Stimulated activated CD4-positive, alpha-beta T cell treated with anti-CD3 and anti-CD28 coated beads, Interleukin-1b, Interleukin-23, amount 100 ng/mL, for 1 hour (primary cell): ENCODE data around the gene NALF2.
A peak's percentile ranks its signal among the peaks of the same experiment; 100 is the strongest.

Source experiments
- DNase-seq, 2 donors: peaks; one replicate each; pipeline ENCODE4 v3.0.0-alpha.2; 2020; ENCODE audit warnings: low read depth in 2 of 2

The NALF2 gene

GRCh38 chrX:69503782-69504625 is at the start of gene NALF2:
Gene NALF2 (plus strand): TSS chrX:69504326. CDS start chrX:69505283, 957 bp downstream.
- DNase-seq: peak in 1 of 2 donors; percentile 5

DNA sequence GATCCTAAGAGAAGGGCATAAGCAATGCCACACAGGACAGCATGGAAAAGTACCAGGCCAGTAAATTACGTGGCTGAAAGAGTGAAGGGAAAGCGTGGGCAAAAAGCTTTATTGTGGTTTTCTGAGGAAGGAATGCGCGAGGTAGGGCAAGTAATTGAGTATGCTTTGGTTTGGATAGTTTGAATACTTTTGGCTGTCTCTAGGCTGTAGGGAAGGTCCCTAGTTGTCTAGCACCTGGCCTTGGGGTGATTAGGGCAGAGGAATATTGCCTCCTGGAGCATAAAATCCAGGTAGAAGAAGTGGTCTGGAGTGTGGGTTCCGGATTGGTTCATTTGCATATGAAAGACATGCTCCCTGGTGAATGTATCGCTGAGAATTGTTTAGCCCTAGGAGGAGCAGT is 46.4 kb upstream of the NALF2 start:
- no peak for DNase-seq

DNA sequence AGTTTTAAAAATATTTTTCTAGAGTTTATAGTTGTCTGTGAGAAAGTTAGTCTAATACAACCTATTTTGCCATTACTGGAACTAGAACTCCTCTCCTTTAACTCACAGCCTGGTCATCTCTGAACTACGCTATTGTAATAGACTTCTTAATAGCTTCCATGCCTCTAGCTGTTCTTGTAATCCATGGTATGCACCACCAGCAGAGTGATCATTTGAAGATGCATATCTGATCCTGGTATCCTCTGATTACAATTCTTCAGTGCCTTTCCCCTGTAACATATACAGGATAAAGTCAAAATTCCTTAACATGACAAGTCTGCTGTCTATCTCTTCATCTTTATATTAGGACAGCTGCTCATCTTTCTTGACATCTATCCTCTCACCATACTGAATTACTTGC is 37.6 kb upstream of the NALF2 start:
- DNase-seq: no peak

GRCh38 chrX:69469975-69470374 is 34.2 kb upstream of the NALF2 start:
- no peak for DNase-seq

DNA sequence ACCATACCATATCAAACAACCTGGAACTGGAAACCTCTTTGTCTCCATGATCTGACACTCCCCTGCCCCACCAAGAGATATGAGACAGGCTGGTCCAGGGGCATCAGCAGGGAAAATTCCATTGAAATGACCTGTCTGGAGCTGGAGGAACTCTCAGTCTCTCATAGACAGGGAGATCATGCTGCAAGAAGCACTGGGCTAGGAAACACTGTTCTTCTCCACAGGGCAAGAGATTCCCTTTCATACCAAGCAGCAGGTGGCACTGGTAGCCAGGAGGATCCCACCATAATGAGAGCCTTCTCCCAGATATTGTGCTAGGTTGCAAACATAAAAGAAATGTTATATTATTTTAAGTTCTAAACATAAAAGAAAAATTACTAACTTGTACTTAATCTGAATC is 14.5 kb upstream of the NALF2 start:
- no peak for DNase-seq

DNA sequence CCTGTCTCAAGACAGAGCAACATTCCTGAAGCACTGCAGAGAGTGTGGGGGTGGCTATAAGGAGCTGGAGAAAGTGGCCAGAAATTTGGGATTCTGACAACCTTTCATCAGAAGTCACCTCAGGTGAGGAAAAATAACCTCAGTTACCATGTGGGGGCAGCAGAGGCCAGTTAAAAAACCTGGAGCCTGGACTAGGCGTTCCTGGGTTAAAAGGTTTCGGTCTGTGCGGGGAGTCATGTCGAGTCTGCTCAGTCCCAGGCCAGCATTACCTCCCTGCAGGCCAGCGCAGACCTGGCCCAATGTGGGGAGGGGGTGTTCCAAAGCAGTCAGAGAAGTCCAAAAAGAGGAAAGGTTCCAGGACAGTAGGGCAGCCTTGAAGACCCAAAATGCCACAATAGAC is 10.9 kb upstream of the NALF2 start:
- DNase-seq: peak in 1 of 2 donors; percentile 7

DNA sequence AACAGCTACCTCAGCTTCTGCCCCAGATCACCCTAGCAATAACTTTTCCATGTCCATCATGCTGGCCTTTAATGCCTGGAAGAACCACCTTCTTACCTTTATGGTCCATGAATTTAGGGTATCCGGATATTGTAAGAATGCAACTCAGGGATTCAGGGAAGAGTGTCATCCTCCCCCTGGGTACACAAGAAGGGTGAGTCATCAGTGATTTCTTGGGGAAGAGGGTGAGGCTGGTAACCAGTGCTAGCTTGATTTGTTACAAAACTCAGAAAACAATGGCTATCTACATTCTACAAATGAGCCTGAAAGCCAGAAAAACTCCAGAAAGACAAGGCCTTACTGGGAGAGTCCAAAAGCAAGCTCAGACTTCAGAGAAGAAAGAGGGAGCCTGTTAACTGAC is 10.4 kb upstream of the NALF2 start:
- DNase-seq: no peak

- no peak for DNase-seq
These were observed 7.9 kb upstream of the NALF2 start for GRCh38 chrX:69496183-69496582.

DNA sequence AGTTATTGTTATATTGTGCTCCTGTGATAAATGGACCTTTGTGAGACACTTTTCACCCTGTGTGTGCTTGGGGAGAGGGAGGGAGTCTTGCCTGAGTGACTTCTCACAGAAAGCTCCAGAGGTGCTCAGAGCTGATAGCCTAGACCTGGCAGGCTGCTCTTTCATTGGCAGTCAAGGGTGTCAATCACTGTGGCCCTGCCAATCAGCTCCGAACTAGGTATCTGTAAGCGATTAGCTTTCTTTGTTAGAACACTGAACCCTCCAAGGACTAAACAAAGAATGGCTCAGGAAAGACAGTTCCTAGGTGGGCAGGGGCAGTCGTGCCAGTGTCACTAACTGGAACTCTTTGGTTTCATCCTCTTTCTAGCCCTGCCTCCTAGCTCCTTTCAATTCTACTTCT is 2.7 kb upstream of the NALF2 start:
- DNase-seq: no peak

DNA sequence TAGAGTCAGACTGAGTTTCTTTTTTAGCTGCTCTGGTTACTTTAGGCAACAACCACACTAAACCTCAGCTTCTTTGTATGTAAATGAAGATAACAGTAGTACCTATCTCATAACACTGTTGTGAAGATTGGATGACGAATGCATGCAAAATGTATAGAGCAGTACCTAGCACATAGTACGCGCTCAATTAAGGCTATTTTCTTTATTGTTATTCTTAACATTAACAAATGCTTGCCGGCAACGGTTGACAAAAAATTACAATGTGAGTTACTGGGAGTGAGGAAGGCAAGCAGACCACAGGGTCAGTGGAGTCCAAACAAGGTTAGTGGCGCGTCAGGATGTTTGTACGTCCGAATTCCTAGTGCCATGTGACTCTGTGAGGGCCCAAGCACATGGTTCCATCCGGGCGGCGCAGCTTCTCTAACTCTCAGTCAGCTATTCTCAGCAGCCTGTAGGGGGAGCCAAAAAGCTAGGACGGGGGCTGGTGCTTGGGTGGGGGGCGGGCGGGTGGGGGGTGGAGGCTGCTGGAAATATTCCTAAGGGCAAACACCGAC is 821 bp upstream of the NALF2 start:
- DNase-seq: no peak

GRCh38 chrX:69504626-69505612 is 793 bp downstream of the NALF2 start:
- no peak for DNase-seq

GRCh38 chrX:69505772-69506616 is 1.9 kb downstream of the NALF2 start:
- DNase-seq: no peak

- no peak for DNase-seq
These were observed 2.7 kb downstream of the NALF2 start for GRCh38 chrX:69506617-69507499.

DNA sequence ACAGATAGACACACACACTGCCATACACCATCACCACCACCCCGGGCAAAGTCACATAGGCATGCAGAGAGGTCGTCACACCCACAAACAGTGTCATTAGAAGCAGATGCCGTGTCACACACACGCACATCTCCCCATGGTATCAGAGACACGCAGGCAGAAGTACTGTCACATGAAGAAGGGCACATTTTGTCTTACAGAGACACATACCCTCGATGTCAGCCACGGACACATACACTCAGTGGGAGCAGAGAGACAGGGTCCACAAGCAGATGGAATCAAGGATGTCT is 3.3 kb downstream of the NALF2 start:
- DNase-seq: no peak

DNA sequence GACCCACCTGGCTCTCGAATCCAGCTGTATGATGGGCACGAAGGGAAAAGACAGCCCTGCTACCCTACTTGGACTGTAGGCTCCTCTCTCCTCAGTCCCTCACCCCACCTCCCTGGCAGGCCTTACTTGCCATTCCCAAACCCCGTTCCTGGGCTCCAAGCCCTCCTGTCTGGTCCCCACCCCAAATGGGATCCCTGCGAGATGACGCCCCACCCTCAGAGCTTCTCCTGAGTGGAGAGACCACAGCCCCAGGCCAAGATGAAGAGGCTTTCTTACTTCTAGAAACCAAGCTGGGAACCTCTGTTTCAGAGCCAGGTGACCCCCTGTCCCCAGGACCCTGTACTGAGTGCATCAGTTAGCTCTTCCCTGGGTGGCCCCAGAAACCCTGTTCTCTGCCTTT is 4.5 kb downstream of the NALF2 start:
- no peak for DNase-seq

GRCh38 chrX:69510137-69510715 is 6.1 kb downstream of the NALF2 start:
- DNase-seq: no peak

DNA sequence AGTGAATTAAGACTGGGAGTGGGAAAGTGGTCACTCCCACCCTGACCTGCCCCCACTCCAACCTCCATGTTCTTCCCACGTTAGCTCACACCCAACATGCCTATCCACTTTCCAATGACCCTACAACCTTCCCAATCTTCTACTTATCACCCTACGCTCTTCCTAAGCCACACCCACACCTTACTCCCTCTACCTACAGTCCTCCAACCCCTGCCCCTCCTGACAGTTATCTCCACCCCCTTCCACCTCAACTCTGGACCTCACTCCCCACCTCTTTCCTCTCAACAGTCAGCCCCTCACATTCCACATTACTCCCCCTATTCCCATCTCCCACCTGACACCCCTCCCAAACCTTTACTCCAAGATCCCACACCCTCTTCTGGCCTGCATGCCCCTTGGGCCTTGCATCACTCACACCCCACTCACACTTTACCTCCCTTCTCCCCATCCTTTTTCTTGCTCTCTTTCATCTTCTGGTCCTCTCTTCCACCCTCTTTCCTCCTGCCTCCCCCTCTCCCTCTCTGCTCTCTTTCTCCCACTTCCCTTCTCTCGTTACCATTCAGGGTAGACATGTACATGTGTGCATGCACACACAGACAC is 6.9 kb downstream of the NALF2 start:
- no peak for DNase-seq

GRCh38 chrX:69522052-69522451 is 17.9 kb downstream of the NALF2 start:
- no peak for DNase-seq

DNA sequence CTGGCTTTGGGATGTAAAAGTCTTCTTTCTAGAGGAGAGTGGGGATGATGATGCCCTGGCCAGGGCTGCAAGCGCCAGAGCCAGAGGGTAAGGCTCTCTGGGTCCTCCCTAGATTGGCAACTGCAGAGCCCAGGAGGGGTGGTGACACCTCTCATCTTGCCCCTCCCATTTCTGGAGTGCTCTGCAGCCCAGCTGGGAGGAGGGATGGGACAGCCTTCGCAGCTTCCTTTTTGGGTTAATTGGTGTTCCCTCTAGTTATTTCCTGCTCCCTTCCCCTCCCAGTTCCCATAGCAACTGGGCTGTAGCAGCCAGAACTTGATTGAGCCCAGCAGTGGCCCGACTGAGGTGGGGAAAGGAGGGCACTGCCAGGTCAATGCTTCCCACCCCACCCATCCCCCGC is 19.2 kb downstream of the NALF2 start:
- no peak for DNase-seq
